H7 (cell line): ENCODE measurements around the gene BTD. TPM values are rescaled to one million over a fixed set of nuclear protein-coding genes. Genes with fewer than 3 reads are reported as not detected.

Experiments used
- DNase-seq: peaks from one replicate; pipeline ENCODE4 v3.0.0; 2012
- H3K27me3 ChIP-seq: 2 replicates; pipeline ENCODE4 v1.6.0; 2011; ENCODE audit warnings: mild to moderate bottlenecking, low read length; ENCODE audit not compliant: control insufficient read depth, insufficient read depth
- H3K36me3 ChIP-seq: replicated peaks from 2 replicates; pipeline ENCODE4 v1.5.1; 2011; ENCODE audit warnings: low read length; ENCODE audit not compliant: control insufficient read depth, insufficient read depth
- H3K4me3 ChIP-seq: 2 replicates; pipeline ENCODE4 v1.5.1; 2011; ENCODE audit warnings: low read depth, mild to moderate bottlenecking, control low read depth, low read length, moderate library complexity; ENCODE audit not compliant: insufficient read depth
- total RNA-seq: library from RNA; depleted of rRNA; stranded (reverse); fragments of >200 nt; shearing (Covaris generic); gene quantifications from 2 replicates; pipeline ENCODE4 v1.2.3, GENCODE V29; 2014

BTD gene
- total RNA-seq, 1 experiment from 2014 or later: 13.4 TPM

GRCh38 chr3:15636028-15636709 lies 34.6 kb downstream of the BTD start:
- Histone ChIP-seq H3K4me3 (no peak overlapping the region), H3K27me3 (no peaks in the 10 kb centered on the region), H3K36me3 (no peaks in the 10 kb centered on the region)
- no peak for DNase-seq

- Histone ChIP-seq H3K27me3 (no peaks in the 10 kb centered on the region), H3K4me3 (no peak overlapping the region), H3K36me3 (no peaks in the 10 kb centered on the region)
- DNase-seq: no peak
Observed at GRCh38 chr3:15637131-15637951, 35.8 kb downstream of the BTD start.

GRCh38 chr3:15638193-15638890 lies 36.8 kb downstream of the BTD start:
- Histone ChIP-seq H3K4me3 (no peak overlapping the region), H3K27me3 (no peaks in the 10 kb centered on the region), H3K36me3 (no peaks in the 10 kb centered on the region)
- DNase-seq: no peak

- Histone ChIP-seq H3K27me3 (no peaks in the 10 kb centered on the region), H3K36me3 (no peaks in the 10 kb centered on the region), H3K4me3 (no peak overlapping the region)
- no peak for DNase-seq
Observed at GRCh38 chr3:15638891-15639262, 37.3 kb downstream of the BTD start.

- no peaks in the 10 kb centered on the region for H3K27me3 ChIP-seq
- DNase-seq: no peak
- H3K36me3 ChIP-seq: peaks cover 5% of the 10 kb centered on the region
- H3K4me3 ChIP-seq: no peak overlapping the region
Observed at GRCh38 chr3:15645246-15645645, 43.7 kb downstream of the BTD start.

DNA sequence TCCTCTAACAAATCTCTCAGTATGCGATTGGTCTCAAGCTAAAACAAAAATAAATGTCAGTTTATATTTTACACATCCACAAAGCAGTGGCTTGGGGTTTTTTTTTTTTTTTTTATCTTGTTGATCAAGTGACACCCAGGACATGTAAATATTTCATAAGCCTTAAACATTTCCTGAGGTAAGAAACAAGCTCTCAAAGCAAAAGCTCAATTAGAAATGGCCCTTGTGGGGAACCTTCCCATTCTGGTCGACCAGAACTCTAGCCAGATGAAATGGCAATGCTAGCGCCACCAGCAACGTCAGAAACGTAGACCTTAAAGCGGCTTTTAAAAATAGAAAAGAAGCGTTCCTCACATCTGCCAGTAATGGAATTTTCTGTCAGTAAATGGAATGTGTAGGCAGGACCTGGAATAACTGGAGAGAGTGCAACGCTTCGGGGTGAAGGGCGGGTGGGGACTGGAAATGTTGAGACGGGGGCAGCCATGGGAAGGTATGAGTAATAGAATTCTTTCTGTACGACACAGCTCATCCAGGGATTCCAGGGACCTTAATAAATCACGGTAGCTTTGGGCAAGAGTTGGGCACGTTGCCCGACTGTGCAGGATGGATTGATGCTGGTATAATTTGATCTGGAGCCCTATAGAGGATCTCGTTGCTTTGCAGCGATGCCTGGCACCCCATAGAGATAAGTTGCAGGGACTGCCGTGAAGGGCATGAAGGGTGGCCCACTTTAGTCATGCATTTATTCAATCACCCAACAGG lies 44.4 kb downstream of the BTD start:
- Histone ChIP-seq H3K4me3 (no peak overlapping the region), H3K36me3 (peaks cover 5% of the 10 kb centered on the region), H3K27me3 (no peaks in the 10 kb centered on the region)
- no peak for DNase-seq

DNA sequence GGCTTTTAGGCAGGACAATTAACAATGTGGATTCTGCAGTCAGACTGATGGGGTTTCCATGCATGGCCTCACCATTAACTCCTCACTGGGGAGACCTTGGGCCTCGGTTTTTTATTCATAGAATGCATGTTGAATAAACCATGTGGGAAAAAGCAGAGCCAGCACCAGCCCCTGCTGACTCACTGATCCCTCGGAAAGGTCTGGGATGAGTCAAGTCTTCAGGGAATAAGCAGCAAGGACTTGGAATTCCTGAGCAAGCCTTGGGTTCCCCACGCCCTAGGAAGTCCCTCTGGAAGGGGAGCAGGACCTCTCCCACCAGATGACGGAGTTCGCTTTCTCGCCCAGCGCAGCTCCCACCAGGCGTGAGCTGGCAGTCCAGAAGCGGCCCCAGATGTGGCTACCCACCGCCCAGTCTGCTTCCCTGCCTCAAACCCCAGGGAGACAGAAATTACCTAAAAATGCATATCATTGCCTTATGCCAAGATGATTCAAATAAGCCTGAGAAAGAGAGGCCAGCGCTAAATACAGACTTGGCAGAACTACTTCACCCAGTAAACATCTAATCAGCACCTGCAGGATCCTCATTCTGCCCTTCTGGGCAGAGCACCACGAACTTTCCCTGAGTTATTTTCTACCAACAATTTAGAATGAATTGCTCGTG lies 45.4 kb downstream of the BTD start:
- DNase-seq: no peak
- no peak overlapping the region for H3K4me3 ChIP-seq
- H3K36me3 ChIP-seq: peaks cover 5% of the 10 kb centered on the region
- H3K27me3 ChIP-seq: no peaks in the 10 kb centered on the region

DNA sequence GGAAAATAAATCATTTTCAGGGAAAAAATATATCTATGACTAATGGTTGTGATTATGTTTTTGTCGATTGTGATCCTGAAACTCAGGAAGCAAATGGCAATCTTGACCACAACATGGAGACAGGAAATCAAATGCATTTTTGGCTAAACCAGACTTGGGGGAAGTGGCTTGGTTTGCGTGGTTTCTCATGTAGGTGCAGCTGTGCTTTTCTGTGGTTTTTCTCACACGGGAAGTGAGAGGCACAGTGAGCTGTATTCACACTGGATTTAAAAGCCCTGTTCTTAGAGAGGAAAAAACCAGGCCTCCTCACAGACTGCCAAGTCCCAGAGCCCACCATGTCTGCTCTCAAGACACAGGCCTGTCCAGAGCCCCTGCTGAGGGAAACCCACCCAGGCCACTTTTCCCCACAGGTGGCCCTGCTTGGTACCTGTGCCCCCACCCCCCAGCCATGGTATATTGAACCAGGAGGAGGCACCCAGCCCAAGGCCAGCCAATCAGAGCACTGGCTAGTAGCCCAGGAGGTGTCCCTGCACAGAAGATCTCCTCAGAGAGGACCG lies 46.1 kb downstream of the BTD start:
- Histone ChIP-seq H3K27me3 (no peaks in the 10 kb centered on the region), H3K4me3 (no peak overlapping the region), H3K36me3 (peaks cover 5% of the 10 kb centered on the region)
- no peak for DNase-seq

DNA sequence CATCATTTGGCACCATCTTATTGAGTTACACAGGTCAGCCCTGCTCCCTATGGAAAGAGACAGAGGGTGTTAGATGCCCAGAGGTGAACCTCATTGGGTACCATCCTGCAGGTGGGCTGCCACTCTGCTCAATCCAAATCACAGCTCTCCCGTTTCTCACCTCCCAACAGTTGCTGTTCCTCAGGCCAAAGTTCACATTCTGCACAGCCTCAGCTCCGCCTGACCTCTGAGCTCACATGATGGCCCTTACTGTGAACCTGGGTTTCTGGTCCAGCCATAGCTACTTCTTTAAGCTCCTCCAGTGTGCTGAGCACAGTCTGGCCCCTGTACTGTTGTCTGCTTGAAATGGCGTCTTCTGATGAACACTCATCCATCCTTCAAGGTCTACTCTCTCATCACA lies 47.8 kb downstream of the BTD start:
- DNase-seq: no peak
- Histone ChIP-seq H3K4me3 (no peak overlapping the region), H3K27me3 (no peaks in the 10 kb centered on the region), H3K36me3 (peaks cover 5% of the 10 kb centered on the region)

- Histone ChIP-seq H3K4me3 (no peak overlapping the region), H3K27me3 (no peaks in the 10 kb centered on the region), H3K36me3 (peaks cover 1% of the 10 kb centered on the region)
- DNase-seq: no peak
Observed at GRCh38 chr3:15649858-15650257, 48.3 kb downstream of the BTD start.

GRCh38 chr3:15651396-15651795 lies 49.9 kb downstream of the BTD start:
- Histone ChIP-seq H3K36me3 (no peaks in the 10 kb centered on the region), H3K4me3 (no peak overlapping the region), H3K27me3 (no peaks in the 10 kb centered on the region)
- no peak for DNase-seq

- H3K36me3 ChIP-seq: no peaks in the 10 kb centered on the region
- no peak overlapping the region for H3K4me3 ChIP-seq
- no peaks in the 10 kb centered on the region for H3K27me3 ChIP-seq
- no peak for DNase-seq
Observed at GRCh38 chr3:15653321-15653720, 51.8 kb downstream of the BTD start.

GRCh38 chr3:15654127-15654526 lies 52.6 kb downstream of the BTD start:
- H3K27me3 ChIP-seq: no peaks in the 10 kb centered on the region
- H3K4me3 ChIP-seq: no peak overlapping the region
- no peaks in the 10 kb centered on the region for H3K36me3 ChIP-seq
- no peak for DNase-seq

GRCh38 chr3:15654891-15655290 lies 53.3 kb downstream of the BTD start:
- H3K27me3 ChIP-seq: no peaks in the 10 kb centered on the region
- no peak overlapping the region for H3K4me3 ChIP-seq
- DNase-seq: no peak
- no peaks in the 10 kb centered on the region for H3K36me3 ChIP-seq
